Measurements from ENCODE around the gene MRC2.

MRC2 gene

GRCh38 chr17:62657690-62658089 is 30.2 kb downstream of the MRC2 start (continued):
- TF ChIP-seq, protein P1, sequence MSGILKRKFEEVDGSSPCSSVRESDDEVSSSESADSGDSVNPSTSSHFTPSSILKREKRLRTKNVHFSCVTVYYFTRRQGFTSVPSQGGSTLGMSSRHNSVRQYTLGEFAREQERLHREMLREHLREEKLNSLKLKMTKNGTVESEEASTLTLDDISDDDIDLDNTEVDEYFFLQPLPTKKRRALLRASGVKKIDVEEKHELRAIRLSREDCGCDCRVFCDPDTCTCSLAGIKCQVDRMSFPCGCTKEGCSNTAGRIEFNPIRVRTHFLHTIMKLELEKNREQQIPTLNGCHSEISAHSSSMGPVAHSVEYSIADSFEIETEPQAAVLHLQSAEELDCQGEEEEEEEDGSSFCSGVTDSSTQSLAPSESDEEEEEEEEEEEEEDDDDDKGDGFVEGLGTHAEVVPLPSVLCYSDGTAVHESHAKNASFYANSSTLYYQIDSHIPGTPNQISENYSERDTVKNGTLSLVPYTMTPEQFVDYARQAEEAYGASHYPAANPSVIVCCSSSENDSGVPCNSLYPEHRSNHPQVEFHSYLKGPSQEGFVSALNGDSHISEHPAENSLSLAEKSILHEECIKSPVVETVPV (CRISPR knock-in tag; IDR thresholded peaks at IDR 0.05), result no peak
- TF ChIP-seq ZFP3 (CRISPR knock-in tag; IDR thresholded peaks at IDR 0.05) (no peak), RARB (CRISPR knock-in tag; IDR thresholded peaks at IDR 0.05) (no peak), ZC3H10 (CRISPR knock-in tag; IDR thresholded peaks at IDR 0.05) (no peak)

GRCh38 chr17:62658136-62658920 is 30.9 kb downstream of the MRC2 start:
- ATAC-seq, result no peak
- TF ChIP-seq, protein P1 (CRISPR knock-in tag; IDR thresholded peaks at IDR 0.05), result no peak
- TF ChIP-seq POU6F1 (CRISPR knock-in tag; IDR thresholded peaks at IDR 0.05; ENCODE audit: borderline replicate concordance, low read depth) (no peak), RARB (CRISPR knock-in tag; IDR thresholded peaks at IDR 0.05) (no peak), ZNF8 (CRISPR knock-in tag; IDR thresholded peaks at IDR 0.05) (no peak), PPARA (CRISPR knock-in tag; IDR thresholded peaks at IDR 0.05; ENCODE audit: borderline replicate concordance) (no peak), ZNF565 (CRISPR knock-in tag; conservative IDR thresholded peaks at IDR 0.05; ENCODE audit: low read depth) (no peak), ZFP3 (CRISPR knock-in tag; IDR thresholded peaks at IDR 0.05) (no peak), CSDC2 (CRISPR knock-in tag; IDR thresholded peaks at IDR 0.05) (no peak), TOX (CRISPR knock-in tag; IDR thresholded peaks at IDR 0.05; ENCODE audit: borderline replicate concordance) (no peak), ZFP30 (CRISPR knock-in tag; IDR thresholded peaks at IDR 0.05) (no peak), BACH2 (CRISPR knock-in tag; IDR thresholded peaks at IDR 0.05; ENCODE audit: borderline replicate concordance) (no peak), TCF4 (CRISPR knock-in tag; IDR thresholded peaks at IDR 0.05; ENCODE audit: borderline replicate concordance) (no peak), TSHZ2 (CRISPR knock-in tag; IDR thresholded peaks at IDR 0.05) (no peak), ZC3H10 (CRISPR knock-in tag; IDR thresholded peaks at IDR 0.05) (no peak), OSR1 (CRISPR knock-in tag; IDR thresholded peaks at IDR 0.05) (no peak), SNAI2 (CRISPR knock-in tag; IDR thresholded peaks at IDR 0.05) (no peak), ISL1 (CRISPR knock-in tag; IDR thresholded peaks at IDR 0.05) (no peak), ARNTL (CRISPR knock-in tag; IDR thresholded peaks at IDR 0.05; ENCODE audit: borderline replicate concordance, low read depth) (no peak)
- TF ChIP-seq, protein P2, sequence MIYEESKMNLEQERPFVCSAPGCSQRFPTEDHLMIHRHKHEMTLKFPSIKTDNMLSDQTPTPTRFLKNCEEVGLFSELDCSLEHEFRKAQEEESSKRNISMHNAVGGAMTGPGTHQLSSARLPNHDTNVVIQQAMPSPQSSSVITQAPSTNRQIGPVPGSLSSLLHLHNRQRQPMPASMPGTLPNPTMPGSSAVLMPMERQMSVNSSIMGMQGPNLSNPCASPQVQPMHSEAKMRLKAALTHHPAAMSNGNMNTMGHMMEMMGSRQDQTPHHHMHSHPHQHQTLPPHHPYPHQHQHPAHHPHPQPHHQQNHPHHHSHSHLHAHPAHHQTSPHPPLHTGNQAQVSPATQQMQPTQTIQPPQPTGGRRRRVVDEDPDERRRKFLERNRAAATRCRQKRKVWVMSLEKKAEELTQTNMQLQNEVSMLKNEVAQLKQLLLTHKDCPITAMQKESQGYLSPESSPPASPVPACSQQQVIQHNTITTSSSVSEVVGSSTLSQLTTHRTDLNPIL (CRISPR knock-in tag; IDR thresholded peaks at IDR 0.05; ENCODE audit: low read depth), result no peak
- TF ChIP-seq, protein P3, sequence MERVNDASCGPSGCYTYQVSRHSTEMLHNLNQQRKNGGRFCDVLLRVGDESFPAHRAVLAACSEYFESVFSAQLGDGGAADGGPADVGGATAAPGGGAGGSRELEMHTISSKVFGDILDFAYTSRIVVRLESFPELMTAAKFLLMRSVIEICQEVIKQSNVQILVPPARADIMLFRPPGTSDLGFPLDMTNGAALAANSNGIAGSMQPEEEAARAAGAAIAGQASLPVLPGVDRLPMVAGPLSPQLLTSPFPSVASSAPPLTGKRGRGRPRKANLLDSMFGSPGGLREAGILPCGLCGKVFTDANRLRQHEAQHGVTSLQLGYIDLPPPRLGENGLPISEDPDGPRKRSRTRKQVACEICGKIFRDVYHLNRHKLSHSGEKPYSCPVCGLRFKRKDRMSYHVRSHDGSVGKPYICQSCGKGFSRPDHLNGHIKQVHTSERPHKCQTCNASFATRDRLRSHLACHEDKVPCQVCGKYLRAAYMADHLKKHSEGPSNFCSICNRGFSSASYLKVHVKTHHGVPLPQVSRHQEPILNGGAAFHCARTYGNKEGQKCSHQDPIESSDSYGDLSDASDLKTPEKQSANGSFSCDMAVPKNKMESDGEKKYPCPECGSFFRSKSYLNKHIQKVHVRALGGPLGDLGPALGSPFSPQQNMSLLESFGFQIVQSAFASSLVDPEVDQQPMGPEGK (CRISPR knock-in tag; IDR thresholded peaks at IDR 0.05; ENCODE audit: borderline replicate concordance), result no peak

All from SK-N-SH treated with all-trans-retinoic acid at 6 μM for 48 hours (cell line).